Activated T-helper 9 cell treated with anti-CD3 and anti-CD28 coated beads, Interleukin-2, amount 50 U/mL, for 16 hours (primary cell): ENCODE data around the gene OR52B2.
"Not testable (repeated sequence)": the region's sequence is repeated elsewhere in the genome, so short reads cannot be mapped to it uniquely, and the experiment has no call there.

ENCODE experiments used
- DNase-seq: peaks from one replicate; pipeline ENCODE4 v3.0.0-alpha.2; 2020; ENCODE audit warnings: low read depth

The OR52B2 gene

DNA sequence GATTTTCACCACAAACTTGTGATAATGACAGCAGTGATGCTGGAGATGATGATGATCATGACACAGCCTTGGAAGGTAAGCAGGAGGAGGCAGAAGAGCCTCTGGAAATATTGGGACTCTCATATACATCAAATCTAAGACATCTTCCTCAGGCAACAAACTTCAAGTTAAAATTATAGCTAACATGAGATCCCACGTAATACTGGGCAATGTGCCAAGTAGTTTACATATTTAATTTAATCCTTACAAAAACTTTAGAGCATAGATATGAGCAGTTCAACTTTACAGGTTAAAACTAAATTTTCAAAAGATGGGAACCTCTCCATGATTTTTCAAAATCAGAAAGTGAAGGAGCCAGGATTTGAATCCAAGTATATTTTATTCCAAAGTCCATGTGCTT, 19.0 kb downstream of the OR52B2 start:
- no peak for DNase-seq

DNA sequence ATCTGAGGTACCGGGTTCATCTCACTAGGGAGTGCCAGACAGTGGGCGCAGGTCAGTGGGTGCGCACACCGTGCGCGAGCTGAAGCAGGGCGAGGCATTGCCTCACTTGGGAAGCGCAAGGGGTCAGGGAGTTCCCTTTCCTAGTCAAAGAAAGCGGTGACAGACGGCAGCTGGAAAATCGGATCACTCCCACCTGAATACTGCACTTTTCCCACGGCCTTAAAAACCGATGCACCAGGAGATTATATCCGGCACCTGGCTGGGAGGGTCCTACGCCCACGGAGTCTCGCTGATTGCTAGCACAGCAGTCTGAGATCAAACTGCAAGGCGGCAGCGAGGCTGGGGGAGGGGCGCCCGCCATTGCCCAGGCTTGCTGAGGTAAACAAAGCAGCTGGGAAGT, 26.4 kb downstream of the OR52B2 start:
- not testable (repeated sequence) for DNase-seq

DNA sequence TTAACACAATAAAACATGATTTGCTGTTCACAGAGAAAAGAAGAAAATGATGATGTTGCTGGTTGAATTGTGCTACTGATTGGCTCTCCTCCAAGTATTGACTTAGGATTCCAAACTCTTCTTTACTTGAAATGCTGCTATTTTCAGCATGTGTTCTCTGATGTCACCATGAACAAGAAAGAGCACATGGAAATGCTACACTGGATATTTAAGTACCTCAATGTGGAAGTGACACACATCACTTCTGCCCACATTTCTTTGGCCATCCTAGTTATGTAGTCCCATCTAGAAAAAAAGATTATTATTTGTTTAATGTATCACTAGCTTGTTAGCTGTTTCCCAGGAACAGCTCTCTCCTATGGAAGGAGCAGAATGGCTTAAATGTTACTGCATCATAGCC, 27.2 kb downstream of the OR52B2 start:
- DNase-seq, result no peak

DNA sequence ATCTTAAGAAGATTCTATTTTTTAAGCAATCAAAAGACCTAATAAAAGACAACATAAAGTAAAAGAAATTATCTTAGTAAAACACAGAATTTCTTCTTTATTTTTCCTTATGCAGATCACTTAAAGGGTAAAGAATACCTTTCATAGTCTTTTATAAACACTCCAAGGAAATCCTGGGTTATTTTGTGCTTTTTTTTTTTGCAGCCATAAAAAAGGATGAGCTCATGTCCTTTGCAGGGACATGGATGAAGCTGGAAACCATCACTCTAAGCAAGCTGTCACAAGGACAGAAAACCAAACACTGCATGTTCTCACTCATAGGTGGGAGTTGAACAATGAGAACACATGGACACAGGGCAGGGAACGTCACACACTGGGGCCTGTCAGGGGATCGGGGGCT, 34.2 kb downstream of the OR52B2 start:
- not testable (repeated sequence) for DNase-seq

DNA sequence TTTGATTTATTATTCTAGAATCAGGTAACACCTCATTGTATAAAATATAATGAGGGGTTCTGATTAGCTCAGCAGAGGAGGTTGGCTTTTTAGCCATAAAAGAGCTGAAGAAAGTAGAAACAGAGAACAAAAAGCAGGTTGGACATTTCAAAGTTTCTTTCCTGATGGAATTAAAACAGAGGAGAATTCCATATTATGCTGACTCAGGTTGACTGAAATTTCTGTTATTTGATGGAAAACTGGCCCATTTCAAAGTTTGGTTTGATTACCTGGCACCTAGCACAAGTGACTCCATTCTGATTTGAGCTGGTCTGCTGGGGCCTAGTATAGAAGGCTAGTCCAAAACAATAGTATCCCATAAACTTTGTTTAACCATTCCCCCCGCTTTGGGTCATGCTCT, 37.7 kb downstream of the OR52B2 start:
- no peak for DNase-seq

DNA sequence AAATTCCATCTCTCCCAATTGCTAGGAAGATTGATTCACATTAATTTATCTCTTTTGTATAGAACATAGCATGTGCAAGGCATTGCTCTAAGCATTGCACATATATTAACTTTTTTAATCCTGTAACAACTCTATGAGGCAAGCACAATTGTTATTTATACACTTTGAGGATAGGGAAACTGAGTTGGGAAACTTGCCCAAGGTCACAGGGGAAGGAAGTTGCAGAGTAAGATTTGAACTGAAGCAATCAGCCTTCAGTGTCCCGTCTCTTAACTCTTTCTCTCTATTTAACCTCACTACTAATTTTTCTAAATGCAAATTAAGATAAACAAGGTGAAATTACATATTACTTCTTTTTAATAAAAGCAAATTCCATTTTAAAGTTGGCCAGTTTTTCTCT, 40.5 kb downstream of the OR52B2 start:
- DNase-seq, result no peak

DNA sequence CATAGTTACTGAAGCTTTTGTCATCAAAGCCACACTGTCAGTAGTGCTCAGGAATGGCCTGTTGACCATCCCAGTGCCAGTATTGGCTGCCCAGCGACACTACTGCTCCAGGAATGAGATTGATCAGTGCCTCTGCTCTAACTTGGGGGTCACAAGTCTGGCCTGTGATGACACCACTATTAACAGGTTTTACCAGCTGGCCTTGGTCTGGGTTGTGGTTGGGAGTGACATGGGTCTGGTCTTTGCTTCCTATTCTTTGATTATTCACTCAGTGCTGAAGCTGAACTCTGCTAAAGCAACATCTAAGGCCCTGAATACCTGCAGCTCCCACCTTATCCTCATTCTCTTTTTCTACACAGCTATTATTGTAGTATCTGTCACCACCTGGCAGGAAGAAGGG, 41.1 kb downstream of the OR52B2 start:
- DNase-seq, result no peak

DNA sequence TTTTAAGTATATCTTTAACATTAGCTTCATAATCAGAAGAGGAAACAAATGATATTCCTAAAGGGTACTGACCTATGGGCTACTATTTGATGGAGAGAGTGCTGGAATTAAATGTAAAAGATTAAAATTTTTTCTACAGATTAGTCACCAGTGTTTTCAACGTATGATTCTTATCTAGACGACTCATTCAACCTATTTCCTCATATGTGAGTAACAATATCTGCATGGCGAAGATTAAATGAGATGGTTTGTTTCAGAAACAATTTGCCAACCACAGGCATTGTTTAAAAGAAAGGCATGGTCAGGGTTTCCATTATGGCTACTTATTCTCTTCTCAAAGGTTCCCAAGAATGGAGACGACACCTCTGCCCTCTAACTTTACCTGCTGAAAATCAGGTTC, 42.2 kb downstream of the OR52B2 start:
- DNase-seq, result no peak

DNA sequence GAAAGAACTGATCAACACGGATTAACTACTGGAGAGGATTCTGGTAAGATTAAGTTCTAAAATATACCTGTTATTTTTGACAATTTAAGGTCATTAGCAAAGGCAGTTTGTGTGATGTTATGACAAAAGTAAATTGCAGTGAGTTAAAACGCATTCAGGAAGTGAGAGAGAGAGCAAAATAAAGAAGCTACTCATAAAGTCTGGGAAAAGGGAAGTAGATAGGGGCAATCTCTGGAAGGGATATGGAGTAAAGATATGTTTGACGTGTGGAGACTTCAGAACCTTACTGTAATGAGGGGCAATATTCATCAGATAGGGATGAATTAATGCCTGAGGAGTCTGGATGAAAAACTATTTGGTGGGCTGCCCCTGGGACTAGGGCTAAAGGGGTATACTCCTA, 45.9 kb downstream of the OR52B2 start:
- no peak for DNase-seq
